ENCODE data around the gene LIMD2. TPM values are rescaled to one million over a fixed set of nuclear protein-coding genes. Genes with fewer than 3 reads are reported as not detected.
"Not testable (repeated sequence)": the region's sequence is repeated elsewhere in the genome, so short reads cannot be mapped to it uniquely, and the experiment has no call there.

LIMD2 gene
- total RNA-seq = 19.2 TPM

- peak; percentile 79 to 80 for DNase-seq (ENCODE audit: low spot score in 2 of 2)
- no peak for FAIRE-seq
These were observed at the start of gene LIMD2 for GRCh38 chr17:63699638-63700527. Gene LIMD2 (minus strand): TSS chr17:63700125. CDS start chr17:63699298, 827 bp downstream.

DNA sequence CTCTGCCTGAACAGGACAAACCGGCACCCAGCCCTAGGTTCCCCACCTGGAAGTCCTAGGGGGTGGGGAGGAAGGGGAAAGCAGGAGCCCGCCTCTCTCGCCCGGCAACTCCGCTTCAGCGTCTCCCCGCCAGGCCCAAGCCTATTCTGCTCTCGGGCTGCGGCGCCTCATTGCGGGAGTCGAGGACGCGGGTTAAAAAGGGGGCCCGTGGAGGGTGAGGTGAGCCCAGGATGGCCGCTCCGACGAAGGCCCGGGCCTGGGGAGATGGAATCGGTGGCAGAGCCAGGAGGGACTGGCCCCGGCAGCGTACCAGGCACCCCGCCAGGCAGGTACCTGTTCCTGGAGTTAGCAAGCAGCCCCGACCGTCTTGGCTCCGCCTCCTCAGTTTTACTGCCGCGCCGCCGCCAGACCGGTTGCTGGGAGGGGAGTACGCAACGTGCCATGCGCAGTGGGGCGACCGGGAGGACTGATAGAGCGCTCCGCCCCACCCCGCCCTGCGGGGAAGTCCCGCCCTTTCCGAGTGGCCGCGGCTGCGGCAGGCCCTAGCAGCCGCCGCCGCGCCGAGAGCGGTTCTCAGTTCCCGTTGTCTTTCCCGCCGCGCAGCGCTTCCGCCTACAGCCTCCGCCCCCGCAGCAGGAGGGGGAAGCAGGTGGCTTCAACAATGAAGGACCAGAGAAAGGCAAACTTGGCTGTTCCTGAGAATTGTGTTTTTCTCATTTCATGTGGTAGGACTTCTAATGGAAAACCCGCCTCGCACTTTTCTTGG is 41.7 kb upstream of the LIMD2 start, which contains the start of gene STRADA:
Gene STRADA, minus strand, starts transcription at position 392 of the 766 bp plus-strand sequence. CDS start 13,430 bp downstream, outside the sequence.
- FAIRE-seq = no peak

GRCh38 chr17:63741143-63741407 is 41.1 kb upstream of the LIMD2 start:
- no peak for FAIRE-seq
- no peak for DNase-seq (ENCODE audit: low spot score in 2 of 2)

More for the DNA sequence above, 41.7 kb upstream of the LIMD2 start, which contains the start of gene STRADA:
- peak; percentile 88 to 93 for DNase-seq (ENCODE audit: low spot score in 2 of 2)

DNA sequence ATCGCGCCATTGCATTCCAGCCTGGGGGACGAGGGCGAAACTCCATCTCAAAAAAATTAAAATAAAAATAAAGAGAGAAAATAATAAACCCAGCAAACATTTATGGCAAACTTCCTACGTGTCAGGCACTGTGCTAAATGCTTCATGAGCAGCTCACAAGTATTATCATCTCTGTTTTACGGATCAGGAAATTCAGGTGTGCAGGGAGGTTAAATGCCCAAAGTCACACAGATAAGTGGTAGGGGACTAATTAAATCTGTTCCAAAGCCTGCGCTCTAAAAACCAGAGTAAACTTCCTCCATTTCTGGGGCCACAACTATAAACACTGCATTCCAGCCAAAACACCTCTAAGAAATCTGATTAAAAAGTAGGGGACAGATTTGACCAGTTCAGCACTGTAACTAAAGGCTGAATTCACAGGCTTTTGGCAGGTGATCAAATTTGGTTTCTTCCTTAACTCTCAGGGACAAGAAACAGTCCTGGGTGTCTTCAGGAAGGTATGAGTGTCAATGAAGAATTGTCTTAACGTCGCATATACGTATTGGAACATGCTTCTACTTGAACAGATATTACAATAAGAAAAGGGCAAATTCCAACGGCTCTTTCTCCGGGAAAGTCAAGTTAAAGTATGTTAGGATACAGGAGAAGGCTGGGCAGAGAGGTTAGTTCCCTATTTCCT is 40.7 kb upstream of the LIMD2 start:
- peak; percentile 8 to 10 for DNase-seq (ENCODE audit: low spot score in 2 of 2)
- no peak for FAIRE-seq

- DNase-seq (ENCODE audit: low spot score in 2 of 2) (no peak), FAIRE-seq (no peak)
These were observed 35.8 kb upstream of the LIMD2 start for GRCh38 chr17:63735691-63736090.

GRCh38 chr17:63722403-63722802 is 22.5 kb upstream of the LIMD2 start:
- FAIRE-seq (no peak), DNase-seq (ENCODE audit: low spot score in 2 of 2) (no peak)

DNA sequence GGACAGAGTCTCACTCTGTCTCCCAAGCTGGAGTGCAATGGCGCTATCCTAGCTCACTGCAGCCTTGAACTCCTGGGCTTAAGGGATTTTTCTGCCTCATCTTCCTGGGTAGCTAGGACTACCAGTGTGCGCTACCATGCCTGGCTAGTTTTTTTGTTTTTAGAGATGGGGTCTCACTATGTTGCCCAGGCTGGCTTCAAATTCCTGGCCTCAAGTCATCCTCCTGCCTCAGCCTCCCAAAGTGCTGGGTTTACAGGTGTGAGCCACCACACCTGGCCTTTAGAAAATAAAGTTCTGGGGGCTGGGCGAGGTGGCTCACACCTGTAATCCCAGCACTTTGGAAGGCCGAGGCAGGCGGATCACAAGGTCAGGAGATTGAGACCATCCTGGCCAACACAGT is 20.3 kb upstream of the LIMD2 start:
- not testable (repeated sequence) for DNase-seq (ENCODE audit: low spot score in 2 of 2); FAIRE-seq

- FAIRE-seq (no peak), DNase-seq (ENCODE audit: low spot score in 2 of 2) (no peak)
These were observed 19.1 kb upstream of the LIMD2 start for GRCh38 chr17:63718988-63719387.

- DNase-seq (ENCODE audit: low spot score in 2 of 2) = no peak
- no peak for FAIRE-seq
These were observed 16.5 kb upstream of the LIMD2 start for GRCh38 chr17:63716426-63716825.

- FAIRE-seq (no peak), DNase-seq (ENCODE audit: low spot score in 2 of 2) (no peak)
These were observed 14.8 kb upstream of the LIMD2 start for GRCh38 chr17:63714550-63715277.

DNA sequence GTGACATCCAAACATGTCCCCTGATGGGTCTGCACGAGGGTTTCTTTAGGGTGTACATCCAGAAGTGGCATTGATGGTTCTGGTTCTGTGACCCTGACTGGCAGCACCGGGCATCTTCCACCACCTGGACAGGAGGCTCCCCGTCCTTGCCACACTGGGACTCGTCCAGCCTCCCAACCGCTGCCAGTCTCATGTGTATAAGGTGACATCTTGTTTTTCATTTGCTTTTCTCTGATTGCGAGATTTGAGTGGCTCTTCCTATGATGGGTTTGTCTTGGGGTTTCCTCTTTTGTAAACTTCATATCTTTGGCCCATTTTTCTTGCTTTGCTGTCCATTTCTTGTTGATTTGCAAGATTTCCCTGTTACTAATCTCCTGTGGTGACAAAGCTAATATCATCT is 9.2 kb upstream of the LIMD2 start:
- FAIRE-seq (no peak), DNase-seq (ENCODE audit: low spot score in 2 of 2) (no peak)

- FAIRE-seq = no peak
- no peak for DNase-seq (ENCODE audit: low spot score in 2 of 2)
These were observed 7.2 kb upstream of the LIMD2 start for GRCh38 chr17:63707151-63707550.

DNA sequence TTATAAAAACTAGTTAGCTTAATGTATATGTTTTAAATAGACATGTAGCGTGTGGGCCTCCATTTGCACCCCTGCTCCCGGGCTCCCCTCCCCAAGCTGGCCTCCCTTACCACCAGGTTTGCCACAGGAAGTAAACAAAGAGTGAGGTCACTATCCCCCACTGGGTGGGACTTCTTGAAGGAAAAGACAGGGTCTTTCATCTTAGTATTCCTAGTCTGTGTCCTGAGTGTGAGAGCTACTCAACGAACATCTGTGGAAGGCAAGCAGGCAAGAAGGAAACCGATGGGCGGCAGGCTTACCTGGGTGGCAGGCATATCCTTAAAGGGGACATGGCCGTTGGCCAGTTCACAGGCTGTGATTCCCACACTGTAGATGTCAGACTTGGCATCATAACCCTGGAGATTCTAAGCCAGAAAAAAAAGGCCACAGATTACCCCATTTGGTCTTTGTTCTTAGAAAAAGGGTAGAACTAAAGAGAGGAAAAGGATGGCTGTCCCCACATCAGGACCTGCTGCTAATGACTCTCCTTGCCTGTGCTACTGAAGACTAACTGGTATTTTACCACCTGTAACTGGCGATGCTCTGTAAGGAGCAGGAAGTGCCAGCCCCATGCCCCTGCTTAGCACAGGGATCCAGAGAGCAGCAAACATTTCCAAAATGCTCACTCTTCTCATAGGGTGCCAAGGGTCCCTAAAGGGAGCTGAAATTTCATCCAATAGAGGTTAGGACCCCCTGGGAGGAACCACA is 6.6 kb upstream of the LIMD2 start:
- FAIRE-seq = no peak
- DNase-seq (ENCODE audit: low spot score in 2 of 2) = no peak

GRCh38 chr17:63705657-63706056 is 5.7 kb upstream of the LIMD2 start:
- DNase-seq (ENCODE audit: low spot score in 2 of 2) (no peak), FAIRE-seq (no peak)

GRCh38 chr17:63704836-63705235 is 4.9 kb upstream of the LIMD2 start:
- FAIRE-seq (no peak), DNase-seq (ENCODE audit: low spot score in 2 of 2) (no peak)

- DNase-seq (ENCODE audit: low spot score in 2 of 2) (no peak), FAIRE-seq (no peak)
These were observed 4.3 kb upstream of the LIMD2 start for GRCh38 chr17:63704259-63704576.

DNA sequence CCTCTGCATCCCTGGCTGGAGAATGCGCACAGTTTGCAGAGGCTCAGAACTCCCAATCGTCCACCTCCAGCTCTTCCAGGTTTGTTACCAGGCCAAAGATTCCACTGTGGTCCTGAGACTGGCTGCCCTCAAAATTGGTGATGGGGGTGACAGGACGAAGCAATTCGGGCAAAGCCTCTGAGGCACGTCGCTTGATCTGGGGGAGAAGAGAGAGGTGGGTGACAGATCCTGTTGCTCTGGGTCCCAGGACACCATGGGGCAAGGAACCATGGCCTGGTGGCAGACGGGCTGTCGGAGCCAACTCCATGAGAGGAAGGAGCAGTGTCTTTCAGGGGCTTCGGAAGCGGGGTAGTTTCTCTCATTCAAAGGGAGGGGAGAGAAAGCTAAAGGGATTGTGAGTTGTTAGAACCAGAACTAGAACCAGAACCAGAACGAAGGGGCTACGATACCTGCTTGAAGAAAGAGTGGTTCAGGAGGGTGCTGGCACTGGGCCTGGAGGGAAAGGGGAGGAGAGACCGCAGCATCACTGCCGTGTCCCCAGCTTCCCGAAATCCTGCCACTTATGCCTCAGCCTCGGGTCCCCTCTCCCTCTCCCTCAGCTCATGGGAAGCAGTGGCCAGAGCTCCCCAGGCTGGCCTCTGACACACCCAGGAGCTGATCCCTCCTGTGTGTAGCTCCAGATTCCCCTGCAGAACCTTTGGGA is 3.8 kb upstream of the LIMD2 start:
- DNase-seq (ENCODE audit: low spot score in 2 of 2) (no peak), FAIRE-seq (no peak)

- FAIRE-seq (no peak), DNase-seq (ENCODE audit: low spot score in 2 of 2) (no peak)
These were observed 3.1 kb upstream of the LIMD2 start for GRCh38 chr17:63703029-63703428.

GRCh38 chr17:63702721-63703015 is 2.7 kb upstream of the LIMD2 start:
- no peak for FAIRE-seq
- no peak for DNase-seq (ENCODE audit: low spot score in 2 of 2)

All from frontal cortex (tissue), 4 donors.